GM21423 (cell line): Measurements from ENCODE around the gene SLC6A4.
A peak's percentile ranks its signal among the peaks of the same experiment; 100 is the strongest.
"Not testable (repeated sequence)": the region's sequence is repeated elsewhere in the genome, so short reads cannot be mapped to it uniquely, and the experiment has no call there.

Source experiments
- ATAC-seq: cut with Tn5 transposase; IDR thresholded peaks from one replicate; pipeline ENCODE4 v1.9.1; 2021; ENCODE audit warnings: mild to moderate bottlenecking, moderate library complexity; ENCODE audit not compliant: unreplicated experiment

The SLC6A4 gene

DNA sequence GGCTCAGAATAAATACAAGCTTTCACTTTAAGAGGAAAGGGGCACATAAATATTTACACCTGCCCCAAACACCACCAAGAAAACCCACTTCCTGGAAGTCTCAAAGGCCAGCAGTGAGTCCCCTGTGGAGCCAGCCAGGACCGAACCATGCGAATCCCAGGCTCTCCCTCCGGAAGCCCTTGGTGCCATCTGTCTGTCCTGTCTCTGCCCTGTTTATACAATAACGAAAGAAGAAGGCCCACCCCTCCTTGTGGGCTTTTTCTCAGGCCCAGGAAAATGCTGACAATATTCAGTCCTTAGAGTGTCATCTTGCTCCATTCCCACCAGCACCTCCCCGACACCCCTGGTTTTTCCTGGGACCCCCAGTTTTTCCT lies 3.6 kb upstream of the SLC6A4 start:
- no peak for ATAC-seq

DNA sequence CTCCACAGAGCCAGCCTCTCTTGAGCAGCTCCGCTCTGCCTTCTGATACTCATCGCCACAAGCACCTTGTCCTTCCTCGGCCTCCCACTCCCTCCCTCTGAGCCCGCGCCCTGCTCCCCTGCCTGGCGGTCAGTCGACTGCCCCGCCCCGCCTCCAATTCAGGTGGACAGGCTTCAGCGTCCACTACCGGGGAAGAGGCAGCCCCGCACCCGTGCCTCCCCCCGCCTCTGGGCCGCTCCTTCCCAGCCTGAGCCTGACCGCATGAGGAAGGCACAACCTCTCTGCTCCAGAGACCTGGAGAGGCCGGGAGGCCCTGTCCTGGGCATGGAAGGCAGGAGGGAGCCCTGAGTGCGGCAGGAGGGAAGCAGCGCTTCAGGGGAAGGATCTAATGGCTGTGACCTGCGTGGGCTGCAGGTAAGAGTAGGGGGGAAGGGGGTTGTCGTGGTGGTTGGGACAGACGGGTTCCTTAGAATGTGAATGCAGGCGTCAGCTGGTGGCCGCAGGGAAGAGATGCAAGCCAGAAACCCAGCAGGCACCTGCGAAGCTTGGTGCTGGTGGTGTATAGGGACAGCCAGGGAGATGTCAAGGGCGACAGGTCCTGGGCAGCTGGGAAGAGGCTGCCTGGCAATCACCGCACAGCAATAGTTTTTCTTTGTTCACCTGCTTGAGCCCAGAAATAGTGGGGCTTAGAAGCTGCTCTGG lies 3.0 kb upstream of the SLC6A4 start:
- no peak for ATAC-seq

- ATAC-seq: no peak
These were observed 2.5 kb upstream of the SLC6A4 start for GRCh38 chr17:30238003-30238344.

DNA sequence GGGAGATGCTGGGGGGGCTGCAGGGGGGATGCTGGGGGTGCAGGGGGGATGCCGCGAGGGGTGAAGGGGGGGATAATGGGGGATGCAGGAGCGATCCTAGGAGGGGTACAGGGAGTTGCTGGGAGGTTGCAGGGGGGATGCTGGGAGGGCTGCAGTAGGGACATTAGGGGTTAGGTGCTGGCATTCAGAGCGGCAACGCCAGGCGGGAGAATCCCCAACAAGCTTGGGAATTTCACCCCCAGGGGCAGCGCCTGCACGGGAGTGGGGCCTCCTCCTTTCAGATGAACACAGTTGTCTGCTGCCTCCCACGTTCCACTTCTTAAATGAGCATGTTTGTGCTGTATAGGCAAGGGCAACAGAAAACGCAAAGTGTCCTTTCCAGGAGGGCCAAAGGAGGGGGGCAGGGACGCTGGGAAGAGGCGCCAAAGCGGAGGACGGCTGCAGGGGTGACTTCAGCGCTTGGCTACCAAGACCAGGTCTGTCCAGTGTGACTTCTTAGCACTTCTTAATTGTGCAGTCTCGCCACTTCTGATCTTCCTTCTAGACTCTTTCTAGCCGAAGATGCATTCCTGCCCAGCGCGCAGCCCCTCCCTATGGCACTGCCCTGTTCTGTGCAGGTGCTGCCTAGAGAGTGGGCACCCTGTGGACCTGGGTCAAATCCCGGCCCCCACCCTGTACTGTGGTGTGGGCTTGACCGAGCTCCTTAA lies 2.0 kb upstream of the SLC6A4 start:
- no peak for ATAC-seq

- ATAC-seq: no peak
These were observed 1.3 kb upstream of the SLC6A4 start for GRCh38 chr17:30236766-30237165.

- no peak for ATAC-seq
These were observed 764 bp upstream of the SLC6A4 start for GRCh38 chr17:30236297-30236624.

DNA sequence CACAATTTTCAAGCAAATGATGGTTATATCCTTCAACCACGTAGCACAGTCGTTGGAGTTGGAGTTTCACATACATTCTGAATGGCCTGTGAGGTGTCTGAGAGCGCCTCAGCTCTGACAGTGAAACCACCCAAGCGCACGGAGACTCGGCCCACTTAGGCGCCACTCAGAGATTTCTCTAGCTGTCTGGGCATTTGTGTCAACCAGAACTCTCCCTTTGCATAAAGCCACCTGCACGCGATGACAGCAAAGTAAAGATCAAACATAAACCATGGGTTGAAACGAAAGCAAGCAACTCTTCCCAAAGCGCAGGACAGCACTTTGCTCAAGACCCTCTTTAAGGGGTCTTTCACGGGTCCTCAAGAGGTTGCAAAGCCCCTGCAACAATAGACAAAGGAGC lies 533 bp downstream of the SLC6A4 start:
- peak; percentile 65 for ATAC-seq

- no peak for ATAC-seq
These were observed 1.2 kb downstream of the SLC6A4 start for GRCh38 chr17:30234296-30234695.

GRCh38 chr17:30232824-30233427 lies 2.6 kb downstream of the SLC6A4 start:
- no peak for ATAC-seq

GRCh38 chr17:30232015-30232823 lies 3.3 kb downstream of the SLC6A4 start:
- no peak for ATAC-seq

GRCh38 chr17:30230596-30231125 lies 4.8 kb downstream of the SLC6A4 start:
- ATAC-seq: no peak

DNA sequence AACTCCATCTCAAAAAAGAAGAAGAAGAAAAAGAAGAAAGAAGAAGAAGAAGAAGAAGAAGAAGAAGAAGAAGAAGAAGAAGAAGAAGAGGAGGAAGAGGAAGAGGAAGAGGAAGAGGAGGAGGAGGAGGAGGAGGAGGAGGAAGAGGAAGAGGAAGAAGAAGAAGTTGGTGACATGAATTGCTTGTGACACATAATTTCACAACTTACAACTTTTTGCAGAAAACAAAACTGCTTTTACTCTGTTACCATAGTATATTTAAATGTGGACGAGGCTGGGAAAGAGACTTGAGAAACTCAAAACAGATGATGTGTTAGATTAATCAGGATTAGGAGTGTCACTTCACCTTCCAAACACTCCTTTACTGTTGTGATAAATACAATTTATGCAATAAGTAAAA lies 5.5 kb downstream of the SLC6A4 start:
- ATAC-seq: not testable (repeated sequence)

- ATAC-seq: no peak
These were observed 6.5 kb downstream of the SLC6A4 start for GRCh38 chr17:30229012-30229411.

DNA sequence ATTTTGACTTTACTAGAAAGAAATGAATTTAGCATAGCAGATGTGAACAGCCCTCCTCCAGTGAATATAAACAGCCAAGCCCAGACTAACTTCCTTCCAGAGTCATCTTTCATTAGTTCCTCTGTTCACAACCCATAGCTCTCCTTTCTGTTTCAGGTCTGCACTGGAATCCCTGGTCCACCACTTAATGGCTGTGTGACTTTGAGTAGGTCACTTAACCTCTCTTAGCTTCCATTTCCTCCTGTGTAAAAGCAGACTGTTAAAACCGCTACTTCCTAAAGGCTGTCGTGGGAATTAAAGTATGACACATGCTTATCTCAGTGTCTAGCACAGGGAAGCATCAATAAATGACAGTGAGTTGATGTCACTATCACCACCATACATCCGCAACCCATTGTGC lies 7.5 kb downstream of the SLC6A4 start:
- no peak for ATAC-seq

DNA sequence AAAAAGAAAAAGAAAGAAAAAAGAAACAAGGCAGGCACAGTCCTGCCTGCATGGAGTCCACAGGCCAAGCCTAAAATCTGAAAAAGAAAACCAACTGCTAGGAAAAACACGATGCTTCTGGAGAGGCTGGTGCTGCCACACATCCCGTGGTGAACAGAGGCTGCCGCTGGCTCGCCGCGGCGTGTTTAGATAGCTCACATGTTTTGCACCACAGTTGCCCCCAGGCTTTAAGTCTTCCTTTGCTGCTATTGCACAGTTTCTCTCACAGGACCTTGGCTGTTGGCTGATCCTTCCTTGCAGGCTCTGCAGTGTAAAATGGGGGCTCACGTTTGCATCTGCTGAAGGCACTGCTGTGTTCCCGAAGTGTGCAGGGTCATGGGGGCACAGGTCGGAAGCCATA lies 8.6 kb downstream of the SLC6A4 start:
- no peak for ATAC-seq

GRCh38 chr17:30225919-30226553 lies 9.5 kb downstream of the SLC6A4 start:
- ATAC-seq: no peak

- ATAC-seq: no peak
These were observed 10.4 kb downstream of the SLC6A4 start for GRCh38 chr17:30225112-30225511.

DNA sequence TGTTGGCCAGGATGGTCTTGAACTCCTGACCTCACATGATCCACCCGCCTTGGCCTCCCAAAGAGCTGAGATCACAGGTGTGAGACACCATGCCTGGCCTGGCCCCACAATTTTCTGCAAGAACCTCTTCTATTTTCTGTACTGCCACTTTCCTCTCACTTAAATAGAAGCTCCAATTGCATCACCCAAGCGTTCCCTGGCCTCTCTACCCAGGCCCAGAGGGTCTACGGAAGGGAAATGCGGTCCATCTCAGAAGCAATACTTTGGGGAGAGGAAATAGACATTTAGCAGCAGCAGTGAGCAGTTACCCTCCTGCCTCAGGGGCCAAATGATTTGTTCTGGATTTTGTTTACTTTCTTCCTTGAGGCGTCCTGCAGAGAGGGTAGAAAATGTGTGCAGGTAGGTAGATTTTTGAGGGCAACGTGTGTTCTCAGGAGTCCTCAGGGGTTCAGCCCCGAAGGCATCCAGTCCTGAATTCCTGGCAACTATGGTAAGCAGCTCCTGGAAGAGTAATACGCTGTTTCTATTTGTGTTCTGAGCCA lies 11.0 kb downstream of the SLC6A4 start:
- ATAC-seq: no peak

GRCh38 chr17:30222721-30223175 lies 12.7 kb downstream of the SLC6A4 start:
- ATAC-seq: no peak

GRCh38 chr17:30222251-30222650 lies 13.2 kb downstream of the SLC6A4 start:
- no peak for ATAC-seq

- no peak for ATAC-seq
These were observed 14.2 kb downstream of the SLC6A4 start for GRCh38 chr17:30221346-30221745.
